Measurements from ENCODE around the gene DIAPH1.

Gene DIAPH1

GRCh38 chr5:141618804-141619554 lies at the start of gene DIAPH1:
TSS of gene DIAPH1 (minus strand) at chr5:141619000. CDS start at chr5:141618914, 86 bp downstream.
- POLR2A ChIA-PET (ENCODE audit: low non-redundant PET), result interaction anchor here (0.7 to 1.3 kb wide), 5 partner anchors 17 to 29 kb away, joined by 3 to 14 read pairs (median 4); partner anchors contain the start of genes HDAC3 and RELL2
- peak; percentile 99 for DNase-seq (ENCODE audit: low spot score)
- peak; percentile 99 for TF ChIP-seq CTCF (conservative IDR thresholded peaks at IDR 0.05; ENCODE audit: low read depth)

GRCh38 chr5:141665995-141666940 lies 47.5 kb upstream of the DIAPH1 start:
- POLR2A ChIA-PET (ENCODE audit: low non-redundant PET), result no interaction called here
- no peak overlapping the region; the same call in 1 of the 2 replicates for H3K27ac ChIP-seq
- TF ChIP-seq CTCF (conservative IDR thresholded peaks at IDR 0.05; ENCODE audit: low read depth), result no peak
- DNase-seq (ENCODE audit: low spot score), result no peak
- CTCF ChIA-PET, result interaction anchor here (0.6 to 2.1 kb wide), 4 partner anchors 12 to 215 kb away, joined by 3 to 9 read pairs (median 6); no protein-coding TSS in a partner anchor

More at GRCh38 chr5:141618804-141619554, at the start of gene DIAPH1:
- H3K27ac ChIP-seq, result peak within 1 kb of the TSS; percentile 95
- CTCF ChIA-PET, result interaction anchor here (0.5 to 2.5 kb wide), 34 partner anchors 10 to 519 kb away, joined by 3 to 107 read pairs (median 4); partner anchors contain the start of genes HDAC3, PCDHB3, PCDHGB2 and RELL2

- no peak overlapping the region for H3K27ac ChIP-seq
- CTCF ChIA-PET, result interaction anchor here (0.5 to 2.1 kb wide), 33 partner anchors 9 to 1251 kb away, joined by 3 to 14 read pairs (median 4); partner anchors contain the start of gene FCHSD1
- POLR2A ChIA-PET (ENCODE audit: low non-redundant PET), result no interaction called here
- DNase-seq (ENCODE audit: low spot score), result peak; percentile 73
- peak; percentile 96 for TF ChIP-seq CTCF (conservative IDR thresholded peaks at IDR 0.05; ENCODE audit: low read depth)
Measured at GRCh38 chr5:141664733-141665461, 46.1 kb upstream of the DIAPH1 start.

GRCh38 chr5:141663506-141663905 lies 44.7 kb upstream of the DIAPH1 start:
- POLR2A ChIA-PET (ENCODE audit: low non-redundant PET), result no interaction called here
- H3K27ac ChIP-seq, result no peak overlapping the region
- CTCF ChIA-PET, result interaction anchor here (0.5 to 2.0 kb wide), 3 partner anchors 44 to 306 kb away, joined by 3 to 14 read pairs (median 3); partner anchors contain the start of gene RNF14
- TF ChIP-seq CTCF (conservative IDR thresholded peaks at IDR 0.05; ENCODE audit: low read depth), result no peak
- DNase-seq (ENCODE audit: low spot score), result no peak

GRCh38 chr5:141662028-141662427 lies 43.2 kb upstream of the DIAPH1 start:
- no peak for TF ChIP-seq CTCF (conservative IDR thresholded peaks at IDR 0.05; ENCODE audit: low read depth)
- CTCF ChIA-PET, result no interaction called here

More at GRCh38 chr5:141662028-141662427, 43.2 kb upstream of the DIAPH1 start:
- DNase-seq (ENCODE audit: low spot score), result no peak
- POLR2A ChIA-PET (ENCODE audit: low non-redundant PET), result no interaction called here
- no peak overlapping the region for H3K27ac ChIP-seq
